ENCODE data around the gene EVC2. TPM values are rescaled to one million over a fixed set of nuclear protein-coding genes. Genes with fewer than 3 reads are reported as not detected.
A peak's percentile ranks its signal among the peaks of the same experiment; 100 is the strongest.

Gene EVC2
- total and polyA plus RNA-seq, 10 of the 15 experiments (the other 5 are each of a cell fraction or from before 2014, with no cell fraction given): 0.34 to 10.4 (median 5.6) TPM

- FAIRE-seq: no peak
- BruUV-seq (replicated peaks): no TSS peak
- H3K9me3 ChIP-seq (replicated peaks; ENCODE audit: control insufficient read depth, insufficient read depth, low read length): no peaks in the 10 kb centered on the region; the same call in 2 of the 3 replicates
- H2AFZ ChIP-seq (ENCODE audit: control insufficient read depth, low read depth, low read length): no peak overlapping the region
- H3K27ac ChIP-seq (ENCODE audit: control insufficient read depth, insufficient read depth): peak overlapping the region; percentile 65
- no peaks in the 10 kb centered on the region for H3K27me3 ChIP-seq (replicated peaks in 1 of 2; ENCODE audit: control insufficient read depth in 2 of 2, insufficient read depth in 2 of 2, low read length in 1 of 2)
- ChIA-PET SMC1A (ENCODE audit: uncharacterized antibody, unreplicated experiment) (interaction anchor here (1.0 kb wide), 1 partner anchor 12 kb away, joined by 3 read pairs; no protein-coding TSS in a partner anchor), CTCF (no interaction called here), POLR2A (no interaction called here), RAD21 (ENCODE audit: unreplicated experiment) (no interaction called here)
- in situ Hi-C loops (cut with MboI) (no loop called here), intact Hi-C loops (cut with micrococcal nuclease; ENCODE audit: unreplicated experiment) (no loop called here)
- 43% methylated on average over 10 of the region's 10 CpGs for WGBS (ENCODE audit: insufficient coverage, insufficient replicate concordance, low lambda C conversion rate, missing lambda C conversion rate)
- ATAC-seq: no peak
- TF ChIP-seq SREBF2 (IDR thresholded peaks at IDR 0.05; ENCODE audit: low read length): no peak
- no peak for TF ChIP-seq SP1 (IDR thresholded peaks at IDR 0.05; ENCODE audit: low read depth, low read length)
- no peak for TF ChIP-seq ZNF384 (IDR thresholded peaks at IDR 0.05; ENCODE audit: borderline replicate concordance, low read depth, low read length)
- TF ChIP-seq RAD51 (IDR thresholded peaks at IDR 0.05): no peak
- TF ChIP-seq ZBTB33 (IDR thresholded peaks at IDR 0.05): no peak
- no peak for TF ChIP-seq ZNF217 (IDR thresholded peaks at IDR 0.05)
- TF ChIP-seq YY1 (IDR thresholded peaks at IDR 0.05; ENCODE audit: low read depth, low read length): no peak
- no peak for TF ChIP-seq BCL3 (IDR thresholded peaks at IDR 0.05; ENCODE audit: borderline replicate concordance, insufficient read depth, low read depth, low read length, poor library complexity, severe bottlenecking)
- TF ChIP-seq MTA2 (IDR thresholded peaks at IDR 0.05; ENCODE audit: low read depth): no peak
- no peak for TF ChIP-seq STAT1 (conservative IDR thresholded peaks at IDR 0.05)
- TF ChIP-seq TCF7 (IDR thresholded peaks at IDR 0.05; ENCODE audit: borderline replicate concordance): no peak
- TF ChIP-seq MLLT1 (IDR thresholded peaks at IDR 0.05): no peak
- no peak for TF ChIP-seq CTCF (IDR thresholded peaks at IDR 0.05 in 2 of 3, conservative IDR thresholded peaks at IDR 0.05 in 1 of 3; ENCODE audit: control insufficient read depth in 2 of 3, extremely low read depth in 1 of 3, insufficient read depth in 1 of 3, low read depth in 3 of 3, low read length in 3 of 3)
- TF ChIP-seq POLR2AphosphoS2 (IDR thresholded peaks at IDR 0.05; ENCODE audit: low read depth, low read length): no peak
- no peak for TF ChIP-seq PAX5 (IDR thresholded peaks at IDR 0.05; ENCODE audit: borderline replicate concordance, low read depth, low read length)
- TF ChIP-seq RAD21 (IDR thresholded peaks at IDR 0.05; ENCODE audit: insufficient read depth, low read depth, low read length): no peak
- no peaks in the 10 kb centered on the region for H3K79me2 ChIP-seq (ENCODE audit: control insufficient read depth, insufficient read depth, low read length)
- H3K4me1 ChIP-seq (ENCODE audit: control insufficient read depth, insufficient read depth, low read length): no peaks in the 10 kb centered on the region; the same call in 1 of the 2 replicates
- no peak overlapping the region for H3K9ac ChIP-seq (ENCODE audit: control insufficient read depth, insufficient read depth, low read length)
- peaks cover 0 to 2% of the 10 kb centered on the region in 2 experiments; a peak in 1 of 4 replicates for H3K36me3 ChIP-seq (ENCODE audit: control insufficient read depth in 2 of 2, insufficient read depth in 2 of 2, low read length in 1 of 2)
- no peak overlapping the region for H3K4me2 ChIP-seq (ENCODE audit: control insufficient read depth, insufficient read depth)
- no peaks in the 10 kb centered on the region for H4K20me1 ChIP-seq (ENCODE audit: control insufficient read depth, insufficient read depth)
- H3K4me3 ChIP-seq: no peak overlapping the region
- no peak for DNase-seq (ENCODE audit: low read depth, low spot score)
These were observed 49.6 kb upstream of the EVC2 start for GRCh38 chr4:5757954-5758353.

All from GM12878 (cell line).